ENCODE data around the gene E4F1. TPM values are rescaled to one million over a fixed set of nuclear protein-coding genes. Genes with fewer than 3 reads are reported as not detected.

The E4F1 gene
- total RNA-seq, 4 donors from 2014 or later: 30.6 to 60.6 (median 45.2) TPM

DNA sequence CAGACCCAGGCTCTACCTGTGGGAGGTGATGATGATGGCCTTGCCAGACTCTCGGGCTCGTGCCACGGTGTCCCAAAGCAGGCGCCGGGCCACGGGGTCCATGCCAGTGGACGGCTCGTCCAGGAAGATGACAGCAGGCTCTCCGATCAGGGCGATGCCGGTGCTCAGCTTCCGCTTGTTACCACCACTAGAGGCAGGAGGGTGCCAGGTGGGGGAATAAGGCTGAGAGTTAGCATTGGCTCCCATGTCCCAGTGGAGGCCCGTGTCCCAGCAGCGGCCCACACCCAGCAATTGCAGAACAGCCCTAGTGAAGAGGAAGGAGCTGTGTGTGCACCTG is 54.8 kb downstream of the E4F1 start:
- no peak for DNase-seq (ENCODE audit: low spot score in 2 of 2)
- peaks cover 0 to 81% (median 0%) of the 10 kb centered on the region in 3 donors for H3K36me3 ChIP-seq
- H3K27ac ChIP-seq: no peak overlapping the region
- TF ChIP-seq EP300 (IDR thresholded peaks at IDR 0.05): no peak
- TF ChIP-seq, protein P1, sequence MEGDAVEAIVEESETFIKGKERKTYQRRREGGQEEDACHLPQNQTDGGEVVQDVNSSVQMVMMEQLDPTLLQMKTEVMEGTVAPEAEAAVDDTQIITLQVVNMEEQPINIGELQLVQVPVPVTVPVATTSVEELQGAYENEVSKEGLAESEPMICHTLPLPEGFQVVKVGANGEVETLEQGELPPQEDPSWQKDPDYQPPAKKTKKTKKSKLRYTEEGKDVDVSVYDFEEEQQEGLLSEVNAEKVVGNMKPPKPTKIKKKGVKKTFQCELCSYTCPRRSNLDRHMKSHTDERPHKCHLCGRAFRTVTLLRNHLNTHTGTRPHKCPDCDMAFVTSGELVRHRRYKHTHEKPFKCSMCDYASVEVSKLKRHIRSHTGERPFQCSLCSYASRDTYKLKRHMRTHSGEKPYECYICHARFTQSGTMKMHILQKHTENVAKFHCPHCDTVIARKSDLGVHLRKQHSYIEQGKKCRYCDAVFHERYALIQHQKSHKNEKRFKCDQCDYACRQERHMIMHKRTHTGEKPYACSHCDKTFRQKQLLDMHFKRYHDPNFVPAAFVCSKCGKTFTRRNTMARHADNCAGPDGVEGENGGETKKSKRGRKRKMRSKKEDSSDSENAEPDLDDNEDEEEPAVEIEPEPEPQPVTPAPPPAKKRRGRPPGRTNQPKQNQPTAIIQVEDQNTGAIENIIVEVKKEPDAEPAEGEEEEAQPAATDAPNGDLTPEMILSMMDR (IDR thresholded peaks at IDR 0.05): no peak
- no peak for TF ChIP-seq POLR2A (IDR thresholded peaks at IDR 0.05)
- H3K9me3 ChIP-seq: no peaks in the 10 kb centered on the region
- H3K27me3 ChIP-seq: no peaks in the 10 kb centered on the region
- H3K4me3 ChIP-seq: no peak overlapping the region
- peaks cover 0 to 4% (median 0%) of the 10 kb centered on the region in 4 donors for H3K4me1 ChIP-seq
- WGBS, 2 donors: 78 to 80% methylated on average over 7 to 9 of the region's 14 CpGs

DNA sequence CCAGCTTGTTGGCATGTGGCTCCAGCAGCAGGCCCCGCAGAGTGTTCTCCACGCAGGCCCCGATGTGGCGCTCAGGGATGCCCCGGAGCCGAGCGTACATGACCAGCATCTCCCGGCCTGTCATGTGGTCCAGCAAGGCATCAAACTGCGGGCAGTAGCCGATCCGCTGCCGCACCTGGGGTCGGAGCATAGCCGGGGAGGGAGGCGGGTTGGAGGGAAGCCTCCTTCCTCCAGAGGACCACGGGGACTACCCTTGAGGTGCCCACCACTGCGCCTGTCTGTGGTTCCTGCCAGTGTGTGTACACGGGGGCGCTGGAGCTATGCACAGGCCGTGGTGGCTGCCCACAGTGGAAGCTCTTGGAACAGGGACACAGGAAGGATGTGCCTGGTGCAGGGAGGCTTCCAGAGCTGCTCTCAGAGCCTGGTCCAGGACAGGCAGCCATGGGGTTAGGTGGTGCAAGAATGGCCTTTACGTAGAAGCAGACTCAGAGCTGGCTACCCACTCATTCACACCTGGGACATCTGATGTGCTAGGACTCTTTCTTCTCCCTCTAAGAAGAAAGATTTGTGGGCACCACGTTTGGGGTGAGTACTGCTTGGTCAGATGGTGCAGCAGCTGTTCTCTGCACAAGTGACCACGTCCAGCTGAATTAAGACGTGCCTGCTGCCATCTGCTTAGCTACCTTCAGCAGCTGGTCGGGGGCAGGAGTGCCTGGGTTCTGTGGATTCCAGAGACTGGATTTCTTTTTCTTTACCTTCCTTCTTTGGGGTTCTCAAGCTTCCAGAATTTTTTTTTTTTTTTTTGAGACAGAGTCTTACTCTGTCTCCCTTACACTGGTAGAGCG is 55.8 kb downstream of the E4F1 start:
- Histone ChIP-seq H3K4me1 (no peaks in the 10 kb centered on the region), H3K36me3 (peaks cover 0 to 85% (median 0%) of the 10 kb centered on the region in 3 donors), H3K9me3 (no peaks in the 10 kb centered on the region), H3K4me3 (no peak overlapping the region), H3K27ac (no peak overlapping the region), H3K27me3 (no peaks in the 10 kb centered on the region)
- DNase-seq (ENCODE audit: low spot score in 2 of 2): no peak
- TF ChIP-seq, protein P1 (IDR thresholded peaks at IDR 0.05): no peak
- no peak for TF ChIP-seq EP300 (IDR thresholded peaks at IDR 0.05)
- TF ChIP-seq POLR2A (IDR thresholded peaks at IDR 0.05): no peak
- 87% methylated on average over 22 to 26 of the region's 26 CpGs for WGBS, 2 donors

DNA sequence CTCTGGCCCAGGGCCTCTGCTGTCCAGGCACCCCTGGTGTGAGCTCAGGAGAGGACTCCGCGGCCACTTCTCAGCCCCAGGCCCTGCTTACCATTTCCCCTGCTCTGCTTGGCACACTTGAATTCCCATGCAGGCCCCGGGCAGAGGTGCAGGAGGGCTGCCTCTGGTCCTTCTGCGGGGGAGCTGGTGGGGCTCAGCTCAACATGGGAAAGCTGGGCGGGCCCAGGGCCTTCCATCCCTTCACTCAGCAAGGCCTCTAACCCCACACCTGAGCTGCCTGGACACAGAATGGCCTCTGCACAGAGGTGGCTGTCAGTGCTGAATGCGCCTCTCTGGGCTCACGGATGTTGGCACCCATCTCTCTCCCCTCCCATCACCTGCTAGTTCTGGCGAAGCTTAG is 57.1 kb downstream of the E4F1 start:
- no peak for TF ChIP-seq EP300 (IDR thresholded peaks at IDR 0.05)
- no peak for TF ChIP-seq POLR2A (IDR thresholded peaks at IDR 0.05)
- TF ChIP-seq, protein P1 (IDR thresholded peaks at IDR 0.05): no peak
- no peak overlapping the region for H3K4me3 ChIP-seq
- no peaks in the 10 kb centered on the region for H3K9me3 ChIP-seq
- 80 to 88% methylated on average over 5 to 8 of the region's 8 CpGs for WGBS, 2 donors
- peaks cover 0 to 93% (median 0%) of the 10 kb centered on the region in 3 donors for H3K36me3 ChIP-seq
- no peaks in the 10 kb centered on the region for H3K4me1 ChIP-seq
- H3K27ac ChIP-seq: no peak overlapping the region
- no peak for DNase-seq (ENCODE audit: low spot score in 2 of 2)
- no peaks in the 10 kb centered on the region for H3K27me3 ChIP-seq

DNA sequence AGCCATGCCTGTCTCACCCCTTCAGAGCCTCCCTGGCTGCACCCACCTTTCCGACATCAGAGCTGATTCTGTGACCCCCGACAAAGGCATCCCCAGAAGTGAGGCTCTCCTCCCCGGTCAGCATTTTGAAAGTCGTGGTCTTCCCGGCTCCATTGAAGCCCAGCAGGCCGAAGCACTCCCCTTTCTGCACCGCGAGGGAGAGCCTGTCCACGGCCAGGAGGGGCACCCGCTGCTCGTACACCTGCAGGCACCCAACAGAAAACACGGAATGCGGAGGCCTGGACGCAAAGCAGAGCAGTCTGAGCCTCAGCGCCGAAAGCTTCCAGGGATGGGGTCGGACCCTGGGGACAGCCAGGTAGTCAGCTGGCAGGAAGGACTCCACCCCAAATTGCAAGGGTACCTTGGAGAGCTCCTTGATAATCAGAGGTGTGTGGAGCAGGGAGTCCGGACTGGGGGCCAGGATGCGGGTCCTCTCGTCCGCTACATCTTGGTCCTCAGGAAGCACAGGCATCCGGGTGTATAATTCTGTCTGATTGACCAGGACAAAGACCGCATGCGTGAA is 57.7 kb downstream of the E4F1 start:
- Histone ChIP-seq H3K27me3 (no peaks in the 10 kb centered on the region), H3K4me1 (peaks cover 0 to under 1% (median 0%) of the 10 kb centered on the region in 4 donors), H3K36me3 (peaks cover 0 to 93% (median 0%) of the 10 kb centered on the region in 3 donors), H3K4me3 (no peak overlapping the region), H3K9me3 (no peaks in the 10 kb centered on the region), H3K27ac (no peak overlapping the region)
- no peak for TF ChIP-seq POLR2A (IDR thresholded peaks at IDR 0.05)
- no peak for TF ChIP-seq EP300 (IDR thresholded peaks at IDR 0.05)
- TF ChIP-seq, protein P1 (IDR thresholded peaks at IDR 0.05): no peak
- no peak for DNase-seq (ENCODE audit: low spot score in 2 of 2)
- WGBS, 2 donors: 84 to 85% methylated on average over 20 to 24 of the region's 24 CpGs

DNA sequence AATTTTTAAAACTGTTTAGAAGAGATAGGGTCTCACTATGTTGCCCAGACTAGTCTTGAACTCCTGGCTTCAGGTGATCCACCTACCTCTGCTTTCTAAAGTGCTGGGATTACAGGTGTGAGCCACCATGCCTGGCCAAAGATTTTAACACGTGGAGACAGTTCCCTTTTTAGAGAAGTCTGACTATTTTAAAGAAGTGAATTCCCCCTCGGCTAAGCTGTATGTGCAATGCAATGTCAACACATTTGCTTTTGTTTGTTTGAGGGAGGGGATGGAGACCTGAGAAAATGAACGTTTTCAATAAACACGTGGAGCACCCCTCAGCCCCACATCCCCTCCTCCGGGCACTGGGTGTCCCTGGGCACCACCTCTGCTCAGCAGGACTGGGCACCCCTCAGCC is 58.9 kb downstream of the E4F1 start:
- 67 to 80% methylated on average over 5 of the region's 5 CpGs for WGBS, 2 donors
- Histone ChIP-seq H3K36me3 (peaks cover 0 to 93% (median 0%) of the 10 kb centered on the region in 3 donors), H3K27me3 (no peaks in the 10 kb centered on the region), H3K4me1 (peaks cover 0 to 3% (median 0%) of the 10 kb centered on the region in 4 donors), H3K4me3 (no peak overlapping the region), H3K27ac (no peak overlapping the region), H3K9me3 (no peaks in the 10 kb centered on the region)
- DNase-seq (ENCODE audit: low spot score in 2 of 2): no peak
- TF ChIP-seq, protein P1 (IDR thresholded peaks at IDR 0.05): no peak
- TF ChIP-seq POLR2A (IDR thresholded peaks at IDR 0.05) (no peak), EP300 (IDR thresholded peaks at IDR 0.05) (no peak)

Data from tibial nerve (tissue), 4 donors.